B cell (primary cell): ENCODE measurements around the gene UGT1A4. TPM values are rescaled to one million over a fixed set of nuclear protein-coding genes. Genes with fewer than 3 reads are reported as not detected.

Source experiments
- ATAC-seq: fragments of 200-7000 bp; cut with Tn5 transposase; one replicate; pipeline ENCODE4 v1.10.0; 2021; ENCODE audit warnings: low read depth, mild to moderate bottlenecking, moderate number of reproducible peaks, moderate library complexity
- CTCF ChIA-PET: fragments of 350-600 bp; sonication (Branson Sonifier 250); formaldehyde crosslinking; loops from one replicate; lab custom pipeline; 2021; ENCODE audit warnings: antibody characterized with exemption, inconsistent platforms; lab: Charles Lee
- POLR2A ChIA-PET: fragments of 350-600 bp; sonication (Branson Sonifier 250); formaldehyde crosslinking; loops from one replicate; lab custom pipeline; 2021; ENCODE audit warnings: antibody characterized with exemption; lab: Charles Lee
- DNase-seq: peaks from one replicate; pipeline ENCODE4 v3.0.0; 2013
- H2AFZ ChIP-seq: 2 replicates; pipeline ENCODE4 v1.6.1; 2012; ENCODE audit warnings: mild to moderate bottlenecking, low read depth, low read length; ENCODE audit not compliant: insufficient read depth, poor library complexity, severe bottlenecking
- H3K27ac ChIP-seq, 2 donors: 1 replicate in 1 of 2; 2 replicates in 1 of 2; pipeline ENCODE4 v1.5.1; 2012 to 2013; ENCODE audit warnings: low read length in 2 of 2, mild to moderate bottlenecking in 2 of 2, moderate library complexity in 1 of 2
- H3K27me3 ChIP-seq, 4 experiments: fragments of 200-600 bp in 1 of 4; sonication (generic) in 1 of 4; replicated peaks in 1 of 4; 1 replicate in 2 of 4; 2 replicates in 2 of 4; pipeline versions ENCODE4 v1.6.1 to v1.7.0; 2013 to 2016; ENCODE audit warnings: low read length in 3 of 4, mild to moderate bottlenecking in 2 of 4, mixed read lengths in 1 of 4, moderate library complexity in 1 of 4; ENCODE audit not compliant: insufficient read depth in 4 of 4, control insufficient read depth in 3 of 4; ENCODE audit errors: control extremely low read depth in 1 of 4
- H3K36me3 ChIP-seq, 2 experiments: replicated peaks in 1 of 2; 1 replicate in 1 of 2; 2 replicates in 1 of 2; pipeline versions ENCODE4 v1.6.1 to v1.7.1; 2013; ENCODE audit warnings: low read length in 1 of 2; ENCODE audit not compliant: insufficient read depth in 2 of 2, control insufficient read depth in 1 of 2; ENCODE audit errors: control extremely low read depth in 1 of 2, extremely low read depth in 1 of 2
- H3K4me1 ChIP-seq, 2 donors: fragments of 200-600 bp in 1 of 2; sonication (generic) in 1 of 2; 1 replicate in 1 of 2; 2 replicates in 1 of 2; pipeline versions ENCODE4 v1.5.1 to v1.6.1; 2013 to 2017; ENCODE audit warnings: low read length in 2 of 2; ENCODE audit not compliant: control insufficient read depth in 2 of 2, insufficient read depth in 2 of 2
- H3K4me2 ChIP-seq: replicated peaks from 2 replicates; pipeline ENCODE3; 2012; ENCODE audit warnings: mild to moderate bottlenecking, low read depth, low read length; ENCODE audit not compliant: poor library complexity, severe bottlenecking
- H3K4me3 ChIP-seq, 5 experiments: fragments of 200-600 bp in 1 of 5; sonication (generic) in 1 of 5; 1 replicate in 3 of 5; 2 replicates in 2 of 5; pipeline versions ENCODE4 v1.5.1 to v1.7.0; 2011 to 2016; ENCODE audit warnings: low read length in 4 of 5, mild to moderate bottlenecking in 4 of 5, low read depth in 2 of 5, control low read depth in 1 of 5, moderate library complexity in 1 of 5; ENCODE audit not compliant: insufficient read depth in 1 of 5; ENCODE audit errors: control extremely low read depth in 1 of 5, extremely low read depth in 1 of 5
- H3K79me2 ChIP-seq: fragments of 200-600 bp; sonication (generic); one replicate; pipeline ENCODE4 v1.6.0; 2016; ENCODE audit warnings: low read length; ENCODE audit not compliant: control insufficient read depth, insufficient read depth
- H3K9ac ChIP-seq: fragments of 200-600 bp; sonication (generic); 2 replicates; pipeline ENCODE4 v1.6.1; 2017; ENCODE audit warnings: mild to moderate bottlenecking, low read length, moderate library complexity
- H3K9me3 ChIP-seq, 3 donors: one replicate each; pipeline versions ENCODE4 v1.6.1 to v1.7.1; 2013; ENCODE audit warnings: low read length in 2 of 3; ENCODE audit not compliant: control insufficient read depth in 2 of 3, insufficient read depth in 1 of 3; ENCODE audit errors: control extremely low read depth in 1 of 3
- H4K20me1 ChIP-seq: 2 replicates; pipeline ENCODE4 v1.6.0; 2012; ENCODE audit warnings: mild to moderate bottlenecking, low read length; ENCODE audit not compliant: insufficient read depth, control insufficient read depth, poor library complexity, severe bottlenecking
- H3K27ac Mint-ChIP-seq: one replicate; pipeline ENCODE4 v1.8.0; 2021; ENCODE audit warnings: mixed read lengths
- H3K27me3 Mint-ChIP-seq: one replicate; pipeline ENCODE4 v1.8.0; 2021; ENCODE audit warnings: mixed read lengths
- H3K4me1 Mint-ChIP-seq: one replicate; pipeline ENCODE4 v1.8.0; 2021; ENCODE audit warnings: mixed read lengths
- H3K4me3 Mint-ChIP-seq: one replicate; pipeline ENCODE4 v1.8.0; 2021; ENCODE audit warnings: mixed read lengths
- H3K9me3 Mint-ChIP-seq: one replicate; pipeline ENCODE4 v1.8.0; 2022; ENCODE audit warnings: mixed read lengths; ENCODE audit not compliant: insufficient read depth
- EZH2 ChIP-seq: IDR thresholded peaks from 2 replicates; pipeline ENCODE4 v1.6.1; 2012; ENCODE audit warnings: borderline replicate concordance, low read depth, mild to moderate bottlenecking, moderate library complexity, low read length; ENCODE audit not compliant: insufficient read depth, poor library complexity, severe bottlenecking
- WGBS: methylation state at CpG from one replicate; pipeline ENCODE4 v1.1.5; 2013; ENCODE audit warnings: missing lambda C conversion rate; ENCODE audit not compliant: insufficient coverage; 5-methylcytosine and 5-hydroxymethylcytosine counted together
- intact Hi-C: fragments of 100-400 bp; cut with micrococcal nuclease; formaldehyde crosslinking; loops from one replicate; pipeline ENCODE4 v1.10.0; 2022
- polyA plus RNA-seq: library from polyadenylated mRNA; depleted of rRNA; stranded (reverse); fragments of >200 nt; gene quantifications from 2 replicates; pipeline ENCODE4 v1.2.3, GENCODE V29; 2012
- total RNA-seq, 2 donors: library from RNA; stranded (reverse); fragments of 120-200 nt in 1 of 2; gene quantifications; 1 replicate in 1 of 2; 2 replicates in 1 of 2; pipeline versions ENCODE4 v1.2.3 to v1.2.4, GENCODE V29; 2013 to 2022
- TF ChIP-seq, protein P1 (sequence below): fragments of 200-600 bp; IDR thresholded peaks from one replicate; pipeline ENCODE4 v1.8.0; 2022; ENCODE audit warnings: antibody characterized with exemption, mild to moderate bottlenecking

The UGT1A4 gene
- total and polyA plus RNA-seq, 2 donors (not counting 1 experiment from before 2014, with no cell fraction given): not detected

DNA sequence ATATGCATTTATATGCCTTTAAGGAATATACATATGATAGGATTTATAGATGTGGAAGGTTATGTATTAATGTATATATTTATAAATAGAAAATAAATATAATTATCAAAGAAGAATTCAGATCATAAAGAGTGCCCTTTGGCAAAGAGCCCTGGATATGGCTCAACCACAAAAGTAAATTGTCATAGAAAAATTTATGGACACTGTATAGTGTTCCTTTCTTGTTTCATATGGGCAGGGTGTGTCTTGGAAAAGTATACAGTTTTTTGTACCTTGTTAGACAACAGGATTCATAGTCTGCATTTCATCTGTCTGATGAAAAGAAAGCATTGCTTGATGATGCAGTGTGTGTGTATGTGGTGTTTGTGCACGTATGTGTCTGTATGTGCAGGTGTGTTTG, 33.9 kb upstream of the UGT1A4 start:
- no peak overlapping the region for H3K4me3 Mint-ChIP-seq
- TF ChIP-seq, protein P1, sequence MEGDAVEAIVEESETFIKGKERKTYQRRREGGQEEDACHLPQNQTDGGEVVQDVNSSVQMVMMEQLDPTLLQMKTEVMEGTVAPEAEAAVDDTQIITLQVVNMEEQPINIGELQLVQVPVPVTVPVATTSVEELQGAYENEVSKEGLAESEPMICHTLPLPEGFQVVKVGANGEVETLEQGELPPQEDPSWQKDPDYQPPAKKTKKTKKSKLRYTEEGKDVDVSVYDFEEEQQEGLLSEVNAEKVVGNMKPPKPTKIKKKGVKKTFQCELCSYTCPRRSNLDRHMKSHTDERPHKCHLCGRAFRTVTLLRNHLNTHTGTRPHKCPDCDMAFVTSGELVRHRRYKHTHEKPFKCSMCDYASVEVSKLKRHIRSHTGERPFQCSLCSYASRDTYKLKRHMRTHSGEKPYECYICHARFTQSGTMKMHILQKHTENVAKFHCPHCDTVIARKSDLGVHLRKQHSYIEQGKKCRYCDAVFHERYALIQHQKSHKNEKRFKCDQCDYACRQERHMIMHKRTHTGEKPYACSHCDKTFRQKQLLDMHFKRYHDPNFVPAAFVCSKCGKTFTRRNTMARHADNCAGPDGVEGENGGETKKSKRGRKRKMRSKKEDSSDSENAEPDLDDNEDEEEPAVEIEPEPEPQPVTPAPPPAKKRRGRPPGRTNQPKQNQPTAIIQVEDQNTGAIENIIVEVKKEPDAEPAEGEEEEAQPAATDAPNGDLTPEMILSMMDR: no peak
- no peak for TF ChIP-seq EZH2
- H3K36me3 ChIP-seq: no peaks in the 10 kb centered on the region
- H3K79me2 ChIP-seq: no peaks in the 10 kb centered on the region
- no peak overlapping the region for H3K4me3 ChIP-seq
- intact Hi-C loops: no loop called here
- no peaks in the 10 kb centered on the region for H3K9me3 Mint-ChIP-seq
- ChIA-PET CTCF (no interaction called here), POLR2A (no interaction called here)
- no peaks in the 10 kb centered on the region for H4K20me1 ChIP-seq
- H3K4me2 ChIP-seq: no peak overlapping the region
- H3K27me3 Mint-ChIP-seq: peaks cover 3% of the 10 kb centered on the region
- H3K27me3 ChIP-seq: peaks cover 0 to 4% (median 0%) of the 10 kb centered on the region in 4 experiments
- H3K9ac ChIP-seq: no peak overlapping the region
- peaks cover 0 to 6% of the 10 kb centered on the region in 2 donors for H3K4me1 ChIP-seq
- no peaks in the 10 kb centered on the region for H3K9me3 ChIP-seq
- H2AFZ ChIP-seq: no peak overlapping the region
- peaks cover 16% of the 10 kb centered on the region for H3K4me1 Mint-ChIP-seq
- H3K27ac ChIP-seq: no peak overlapping the region
- WGBS: 83% methylated on average over 1 of the region's 1 CpG
- no peak overlapping the region for H3K27ac Mint-ChIP-seq
- ATAC-seq (no peak), DNase-seq (no peak)

DNA sequence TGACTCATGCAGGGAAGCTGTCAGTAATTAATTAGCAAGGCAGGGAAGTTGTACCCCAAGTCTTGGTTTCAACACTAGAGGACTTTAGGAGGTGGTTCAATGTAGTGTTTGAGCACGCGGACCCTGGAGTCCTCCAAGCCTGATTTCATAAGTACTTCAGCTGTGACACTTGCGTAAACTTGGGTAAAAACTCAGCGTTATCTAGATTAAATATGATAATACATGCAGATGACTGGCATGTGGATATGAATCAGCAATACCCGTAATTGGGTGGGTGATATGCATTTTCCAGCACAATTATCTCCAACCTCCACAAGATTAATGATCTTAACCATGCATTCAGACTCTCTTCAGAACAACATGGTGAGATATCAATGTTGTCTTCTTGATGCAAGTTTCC, 31.6 kb upstream of the UGT1A4 start:
- H3K36me3 ChIP-seq: no peaks in the 10 kb centered on the region
- no peaks in the 10 kb centered on the region for H3K79me2 ChIP-seq
- ATAC-seq: no peak
- no peak overlapping the region for H3K9ac ChIP-seq
- no peaks in the 10 kb centered on the region for H4K20me1 ChIP-seq
- H3K27ac ChIP-seq: no peak overlapping the region
- Mint-ChIP-seq H3K4me1 (peaks cover 14% of the 10 kb centered on the region), H3K9me3 (no peaks in the 10 kb centered on the region), H3K27me3 (peaks cover 6% of the 10 kb centered on the region), H3K27ac (no peak overlapping the region), H3K4me3 (no peak overlapping the region)
- DNase-seq: no peak
- WGBS: no CpG with 5 or more reads among the region's 5 CpGs
- H3K4me1 ChIP-seq: peaks cover 0 to 6% of the 10 kb centered on the region in 2 donors
- H3K4me3 ChIP-seq: no peak overlapping the region
- H3K27me3 ChIP-seq: peaks cover 0 to 4% (median 0%) of the 10 kb centered on the region in 4 experiments
- ChIA-PET CTCF (no interaction called here), POLR2A (no interaction called here)
- H3K4me2 ChIP-seq: no peak overlapping the region
- H3K9me3 ChIP-seq: no peaks in the 10 kb centered on the region
- intact Hi-C loops: no loop called here
- no peak overlapping the region for H2AFZ ChIP-seq
- TF ChIP-seq, protein P1: no peak
- TF ChIP-seq EZH2: no peak
